ENCODE results near the gene FOSL2.

The FOSL2 gene

DNA sequence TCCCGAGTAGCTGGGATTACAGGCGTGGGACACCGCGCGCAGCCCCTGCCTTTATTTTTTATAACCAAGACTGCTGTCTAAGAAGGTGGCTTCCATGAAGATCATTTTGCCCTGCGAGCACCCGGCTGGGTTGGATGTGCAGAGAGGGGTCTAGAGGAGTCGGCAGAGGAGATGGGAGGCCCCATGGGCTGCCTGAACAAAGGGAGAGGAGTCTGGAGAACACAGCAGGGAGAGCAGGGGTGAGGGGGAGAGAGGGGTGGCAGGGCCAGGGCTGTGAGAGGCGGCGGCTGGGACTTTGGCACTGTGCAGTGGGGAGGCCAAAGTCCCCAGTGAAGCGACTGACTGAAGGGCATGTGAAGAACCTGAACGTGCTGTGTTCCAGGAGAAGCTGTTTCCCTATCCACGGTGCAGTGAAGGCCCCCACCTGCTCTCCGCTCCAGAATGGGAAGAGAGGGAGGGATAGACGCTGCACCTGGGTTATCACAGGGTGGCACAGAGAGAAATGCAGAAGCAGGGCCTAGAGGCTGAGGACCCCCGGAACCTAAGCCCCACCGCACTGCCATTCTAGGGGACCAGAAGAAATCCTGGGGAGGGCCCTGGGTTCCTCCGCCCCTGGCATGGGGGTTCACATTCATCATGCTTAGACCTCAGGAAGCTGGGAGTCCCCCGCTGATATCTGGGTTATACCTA is 24.8 kb upstream of the FOSL2 start:
- Histone ChIP-seq H3K27ac (ENCODE audit: low read length) (no peak overlapping the region), H3K36me3 (ENCODE audit: insufficient read depth, low read length) (no peaks in the 10 kb centered on the region), H3K4me2 (ENCODE audit: insufficient read depth, low read length) (no peak overlapping the region), H3K79me2 (ENCODE audit: insufficient read depth, low read length) (no peaks in the 10 kb centered on the region), H3K9me3 (ENCODE audit: insufficient read depth, low read length, severe bottlenecking) (no peaks in the 10 kb centered on the region), H4K20me1 (ENCODE audit: insufficient read depth, low read length) (peaks cover 8% of the 10 kb centered on the region; the same call in 1 of the 2 replicates), H2AFZ (ENCODE audit: low read depth, low read length) (no peak overlapping the region), H3K27me3 (ENCODE audit: insufficient read depth, low read length, poor library complexity) (no peaks in the 10 kb centered on the region), H3K9ac (ENCODE audit: low read depth, low read length) (no peak overlapping the region), H3K4me3 (ENCODE audit: low read depth in 1 of 2, low read length in 2 of 2) (no peak overlapping the region), H3K4me1 (ENCODE audit: insufficient read depth, low read length) (peaks cover 36% of the 10 kb centered on the region)
- DNase-seq (no peak), ATAC-seq (ENCODE audit: insufficient read depth, low read depth) (no peak)
- TF ChIP-seq, protein P1, sequence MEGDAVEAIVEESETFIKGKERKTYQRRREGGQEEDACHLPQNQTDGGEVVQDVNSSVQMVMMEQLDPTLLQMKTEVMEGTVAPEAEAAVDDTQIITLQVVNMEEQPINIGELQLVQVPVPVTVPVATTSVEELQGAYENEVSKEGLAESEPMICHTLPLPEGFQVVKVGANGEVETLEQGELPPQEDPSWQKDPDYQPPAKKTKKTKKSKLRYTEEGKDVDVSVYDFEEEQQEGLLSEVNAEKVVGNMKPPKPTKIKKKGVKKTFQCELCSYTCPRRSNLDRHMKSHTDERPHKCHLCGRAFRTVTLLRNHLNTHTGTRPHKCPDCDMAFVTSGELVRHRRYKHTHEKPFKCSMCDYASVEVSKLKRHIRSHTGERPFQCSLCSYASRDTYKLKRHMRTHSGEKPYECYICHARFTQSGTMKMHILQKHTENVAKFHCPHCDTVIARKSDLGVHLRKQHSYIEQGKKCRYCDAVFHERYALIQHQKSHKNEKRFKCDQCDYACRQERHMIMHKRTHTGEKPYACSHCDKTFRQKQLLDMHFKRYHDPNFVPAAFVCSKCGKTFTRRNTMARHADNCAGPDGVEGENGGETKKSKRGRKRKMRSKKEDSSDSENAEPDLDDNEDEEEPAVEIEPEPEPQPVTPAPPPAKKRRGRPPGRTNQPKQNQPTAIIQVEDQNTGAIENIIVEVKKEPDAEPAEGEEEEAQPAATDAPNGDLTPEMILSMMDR (IDR thresholded peaks at IDR 0.05; ENCODE audit: borderline replicate concordance, extremely low read depth, low read length, poor library complexity, severe bottlenecking): no peak

DNA sequence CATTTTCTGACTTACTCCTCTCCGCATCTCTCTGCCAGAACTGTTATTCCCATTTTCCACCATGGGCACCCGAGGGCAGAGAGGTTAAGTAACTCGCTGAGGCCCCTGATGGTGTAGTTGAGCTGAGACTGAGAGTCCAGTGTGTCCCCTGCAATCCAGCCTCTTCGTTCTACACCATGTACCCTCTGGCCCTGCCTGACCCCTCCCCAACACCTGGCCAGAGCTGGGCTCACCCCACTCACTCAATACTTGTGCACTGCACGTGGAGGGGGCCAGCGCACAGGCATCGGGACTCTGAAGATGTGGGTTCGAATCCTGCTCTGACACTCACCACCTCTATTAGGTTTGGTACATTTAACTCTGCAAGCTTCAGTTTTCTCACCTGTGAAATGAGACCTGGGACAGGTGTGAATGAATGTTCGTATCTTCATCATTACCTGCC is 24.3 kb upstream of the FOSL2 start:
- Histone ChIP-seq H3K4me2 (ENCODE audit: insufficient read depth, low read length) (no peak overlapping the region), H3K9ac (ENCODE audit: low read depth, low read length) (no peak overlapping the region), H3K4me3 (ENCODE audit: low read depth in 1 of 2, low read length in 2 of 2) (no peak overlapping the region), H2AFZ (ENCODE audit: low read depth, low read length) (no peak overlapping the region), H4K20me1 (ENCODE audit: insufficient read depth, low read length) (peaks cover 8% of the 10 kb centered on the region; the same call in 1 of the 2 replicates), H3K79me2 (ENCODE audit: insufficient read depth, low read length) (no peaks in the 10 kb centered on the region), H3K36me3 (ENCODE audit: insufficient read depth, low read length) (no peaks in the 10 kb centered on the region), H3K27me3 (ENCODE audit: insufficient read depth, low read length, poor library complexity) (no peaks in the 10 kb centered on the region), H3K27ac (ENCODE audit: low read length) (no peak overlapping the region), H3K9me3 (ENCODE audit: insufficient read depth, low read length, severe bottlenecking) (no peaks in the 10 kb centered on the region), H3K4me1 (ENCODE audit: insufficient read depth, low read length) (peaks cover 36% of the 10 kb centered on the region)
- no peak for DNase-seq
- TF ChIP-seq, protein P1 (IDR thresholded peaks at IDR 0.05; ENCODE audit: borderline replicate concordance, extremely low read depth, low read length, poor library complexity, severe bottlenecking): no peak
- no peak for ATAC-seq (ENCODE audit: insufficient read depth, low read depth)

- no peak for TF ChIP-seq EZH2 (IDR thresholded peaks at IDR 0.05; ENCODE audit: borderline replicate concordance, low read depth, low read length, severe bottlenecking)
- TF ChIP-seq, protein P1 (IDR thresholded peaks at IDR 0.05; ENCODE audit: borderline replicate concordance, extremely low read depth, low read length, poor library complexity, severe bottlenecking): no peak
- H3K79me2 ChIP-seq (ENCODE audit: insufficient read depth, low read length): no peaks in the 10 kb centered on the region
- no peak overlapping the region for H3K9ac ChIP-seq (ENCODE audit: low read depth, low read length)
- no peak overlapping the region for H3K4me2 ChIP-seq (ENCODE audit: insufficient read depth, low read length)
- DNase-seq (no peak), ATAC-seq (ENCODE audit: insufficient read depth, low read depth) (no peak)
- peaks cover 8% of the 10 kb centered on the region; the same call in 1 of the 2 replicates for H4K20me1 ChIP-seq (ENCODE audit: insufficient read depth, low read length)
- H3K9me3 ChIP-seq (ENCODE audit: insufficient read depth, low read length, severe bottlenecking): no peaks in the 10 kb centered on the region
- H2AFZ ChIP-seq (ENCODE audit: low read depth, low read length): no peak overlapping the region
- H3K36me3 ChIP-seq (ENCODE audit: insufficient read depth, low read length): no peaks in the 10 kb centered on the region
- no peaks in the 10 kb centered on the region for H3K27me3 ChIP-seq (ENCODE audit: insufficient read depth, low read length, poor library complexity)
- H3K4me1 ChIP-seq (ENCODE audit: insufficient read depth, low read length): peaks cover 34% of the 10 kb centered on the region
- no peak overlapping the region for H3K4me3 ChIP-seq (ENCODE audit: low read depth in 1 of 2, low read length in 2 of 2)
- no peak overlapping the region for H3K27ac ChIP-seq (ENCODE audit: low read length)
These were observed 23.3 kb upstream of the FOSL2 start for GRCh38 chr2:28369358-28369757.
